Amygdala (tissue), 56 donors: ENCODE results near the gene PCK2.
"Not testable (repeated sequence)": the region's sequence is repeated elsewhere in the genome, so short reads cannot be mapped to it uniquely, and the experiment has no call there.

Source experiments
- DNase-seq, 56 donors: peaks; one replicate each; lab custom pipeline; 2025; lab: John Stamatoyannopoulos, UW

PCK2 gene

GRCh38 chr14:24092505-24093206, 1.5 kb upstream of the PCK2 start:
- DNase-seq, result no peak

DNA sequence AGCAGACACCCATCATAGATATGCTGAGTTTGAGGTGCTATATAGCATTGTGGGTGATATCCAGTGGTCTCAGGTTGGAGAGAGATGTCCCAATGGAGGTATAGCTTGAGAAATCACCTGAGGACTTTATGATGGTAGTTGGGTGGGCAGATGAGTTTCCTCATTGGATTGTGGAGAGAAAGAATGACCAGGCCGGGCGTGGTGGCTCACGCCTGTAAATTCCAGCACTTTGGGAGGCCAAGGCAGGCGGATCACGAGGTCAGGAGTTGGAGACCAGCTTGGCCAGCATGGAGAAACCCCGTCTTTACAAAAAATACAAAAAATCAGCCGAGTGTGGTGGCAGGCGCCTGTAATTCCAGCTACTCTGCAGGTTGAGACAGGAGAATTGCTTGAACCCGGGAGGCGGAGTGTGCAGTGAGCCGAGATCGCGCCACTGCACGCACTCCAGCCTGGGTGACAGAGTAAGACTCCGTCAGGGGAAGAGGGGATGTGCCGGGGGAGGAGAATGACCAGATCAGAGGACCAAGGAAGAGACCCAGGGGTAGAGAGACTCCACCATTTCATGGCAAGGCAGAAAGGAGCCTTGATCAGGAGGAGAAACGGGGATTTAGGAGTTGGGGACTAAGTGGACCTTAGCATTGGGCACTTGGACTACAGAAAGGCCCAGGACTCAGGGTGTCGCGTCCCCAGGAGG, 757 bp upstream of the PCK2 start:
- no peak for DNase-seq

DNA sequence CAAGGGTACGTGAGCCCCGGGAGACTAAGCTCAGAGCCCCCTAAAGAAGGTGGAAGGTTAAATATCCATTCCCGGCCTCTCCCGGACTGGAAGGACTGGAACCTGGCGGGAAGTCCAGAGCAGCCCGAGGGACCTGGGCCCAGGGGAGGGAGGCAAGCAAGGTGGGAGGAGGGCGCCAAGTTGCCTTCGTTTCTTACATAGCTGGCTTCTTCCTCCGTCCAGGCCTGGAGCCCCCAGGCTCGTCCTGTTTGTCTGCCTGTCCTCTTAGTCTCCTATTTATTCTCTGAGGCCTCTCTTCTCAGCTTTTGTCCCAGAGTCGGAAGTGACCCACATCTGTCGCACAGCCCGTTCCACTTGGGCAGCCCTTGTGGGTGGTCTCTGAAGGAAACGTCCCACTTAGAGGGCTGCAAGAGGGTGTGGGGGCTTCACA, 745 bp downstream of the PCK2 start:
- no peak for DNase-seq

DNA sequence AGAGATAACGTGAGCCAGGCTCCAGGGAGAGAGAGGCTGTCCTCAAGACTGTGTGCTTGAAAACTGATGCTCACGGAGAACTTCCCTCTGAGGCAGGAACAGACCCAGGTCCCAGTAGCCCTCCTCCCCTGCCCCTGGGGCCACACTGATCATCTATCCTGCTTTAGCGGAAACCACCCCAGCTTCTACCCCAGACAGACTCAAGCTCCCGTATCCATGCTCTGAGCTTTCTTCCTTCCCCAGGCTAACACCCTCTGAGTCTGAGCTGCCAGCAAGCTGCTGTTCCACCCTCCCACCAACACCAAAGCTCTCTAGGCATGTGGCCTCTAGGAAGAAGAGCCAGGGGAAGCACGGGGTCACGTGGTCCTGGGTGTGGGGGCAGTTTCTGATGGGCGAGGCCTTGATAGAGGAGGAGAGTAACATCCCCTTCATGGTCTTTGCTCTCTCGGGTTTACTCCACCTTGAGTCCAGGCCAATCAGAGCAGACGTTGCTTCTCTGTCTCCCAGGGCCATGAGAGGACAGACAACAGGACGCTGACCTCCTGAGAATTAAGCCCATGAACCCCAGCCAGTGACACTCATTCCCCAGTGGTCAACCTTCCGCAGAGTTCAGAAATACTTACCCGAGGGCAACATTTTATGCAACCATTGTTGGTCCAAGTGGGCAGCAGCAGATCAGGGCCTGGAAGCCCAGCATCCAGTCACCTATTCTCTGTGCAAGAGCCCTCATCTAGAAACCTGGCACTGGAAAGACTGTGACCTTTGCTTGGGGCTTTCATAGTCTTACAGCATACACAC, 1.4 kb downstream of the PCK2 start:
- DNase-seq, result peak in 5 of 56 donors; percentile 11 to 33 (median 15)

- DNase-seq, result no peak
These were observed 2.6 kb downstream of the PCK2 start for GRCh38 chr14:24096545-24097181.

- DNase-seq, result no peak
These were observed 4.3 kb downstream of the PCK2 start for GRCh38 chr14:24098229-24098926.

DNA sequence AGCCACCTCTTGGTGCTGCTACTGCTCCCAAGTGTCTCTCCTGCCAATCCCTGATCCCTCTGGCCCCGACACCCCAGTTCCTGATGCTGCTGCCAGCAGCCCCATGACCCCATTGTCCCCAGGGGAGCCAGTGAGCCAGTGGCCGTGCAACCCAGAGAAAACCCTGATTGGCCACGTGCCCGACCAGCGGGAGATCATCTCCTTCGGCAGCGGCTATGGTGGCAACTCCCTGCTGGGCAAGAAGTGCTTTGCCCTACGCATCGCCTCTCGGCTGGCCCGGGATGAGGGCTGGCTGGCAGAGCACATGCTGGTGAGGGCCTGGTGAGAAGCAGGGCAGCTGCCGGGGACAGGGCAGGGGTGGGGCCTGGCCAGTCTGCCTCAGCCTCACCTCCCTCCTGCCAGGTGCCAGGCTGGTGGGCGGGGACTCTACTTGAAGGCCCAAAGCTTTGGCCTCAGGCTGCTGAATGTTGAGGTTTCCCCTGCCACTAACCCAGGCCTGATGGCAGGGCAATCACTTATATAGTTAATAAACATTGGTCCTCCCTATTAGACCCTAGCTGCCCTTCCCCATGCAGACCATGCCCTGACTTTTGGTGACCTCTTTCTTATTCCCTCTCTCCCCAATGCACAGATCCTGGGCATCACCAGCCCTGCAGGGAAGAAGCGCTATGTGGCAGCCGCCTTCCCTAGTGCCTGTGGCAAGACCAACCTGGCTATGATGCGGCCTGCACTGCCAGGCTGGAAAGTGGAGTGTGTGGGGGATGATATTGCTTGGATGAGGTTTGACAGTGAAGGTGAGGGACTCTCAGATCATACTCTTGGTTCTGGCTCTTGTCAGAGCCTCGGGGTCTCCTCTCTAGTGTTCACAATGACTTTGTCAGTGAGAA, 5.1 kb downstream of the PCK2 start:
- DNase-seq, result peak in 6 of 56 donors; percentile 6 to 54 (median 16)

- no peak for DNase-seq
These were observed 6.3 kb downstream of the PCK2 start for GRCh38 chr14:24100197-24100981.

- no peak for DNase-seq
These were observed 6.9 kb downstream of the PCK2 start for GRCh38 chr14:24100982-24101494.

- no peak for DNase-seq
These were observed 8.4 kb downstream of the PCK2 start for GRCh38 chr14:24102357-24103048.

- DNase-seq, result no peak
These were observed 9.3 kb downstream of the PCK2 start for GRCh38 chr14:24103451-24103850.

GRCh38 chr14:24105609-24106239, 11.6 kb downstream of the PCK2 start:
- not testable (repeated sequence) for DNase-seq

GRCh38 chr14:24106672-24107271, 12.7 kb downstream of the PCK2 start:
- no peak for DNase-seq

DNA sequence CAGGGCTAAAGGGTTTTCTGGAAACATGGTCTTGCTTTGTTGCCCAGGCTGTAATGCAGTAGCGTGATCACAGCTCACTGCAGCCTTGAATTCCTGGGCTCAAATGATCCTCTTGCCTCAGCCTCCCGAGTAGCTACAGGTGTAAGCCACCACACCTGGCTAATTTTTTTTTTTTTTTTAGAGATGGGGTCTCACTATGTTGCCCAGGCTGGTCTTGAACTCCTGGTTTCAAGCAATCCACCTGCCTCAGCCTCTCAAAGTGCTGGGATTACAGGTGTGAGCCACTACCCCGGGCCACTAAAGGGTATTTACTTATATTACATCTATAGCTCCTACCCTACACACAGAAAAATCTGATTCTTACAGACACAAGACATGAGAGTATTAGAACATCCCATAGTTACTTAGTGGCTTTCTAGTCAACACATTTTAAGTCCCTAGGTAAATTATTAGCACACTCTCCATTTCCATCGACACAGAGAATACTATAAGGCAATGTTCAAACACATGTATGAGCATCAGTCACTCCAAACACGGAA, 14.3 kb downstream of the PCK2 start:
- no peak for DNase-seq

DNA sequence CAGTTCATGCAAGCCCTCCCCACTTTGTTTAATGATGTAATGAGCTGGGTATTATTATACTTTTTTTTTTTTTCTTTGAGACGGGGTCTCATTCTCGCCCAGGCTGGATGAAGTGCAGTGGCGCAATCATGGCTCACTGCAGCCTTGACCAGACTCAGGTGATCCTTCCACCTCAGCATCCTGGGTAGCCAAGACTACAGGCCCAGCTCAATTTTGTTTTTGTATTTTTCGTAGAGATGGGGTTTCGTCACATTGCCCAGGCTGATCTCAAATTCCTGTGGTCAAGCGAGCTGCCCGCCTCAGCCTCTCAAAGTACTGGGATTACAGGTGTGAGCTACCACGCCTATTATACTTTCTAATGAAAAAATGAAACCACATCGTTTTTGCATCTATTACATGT, 15.9 kb downstream of the PCK2 start:
- DNase-seq, result no peak

DNA sequence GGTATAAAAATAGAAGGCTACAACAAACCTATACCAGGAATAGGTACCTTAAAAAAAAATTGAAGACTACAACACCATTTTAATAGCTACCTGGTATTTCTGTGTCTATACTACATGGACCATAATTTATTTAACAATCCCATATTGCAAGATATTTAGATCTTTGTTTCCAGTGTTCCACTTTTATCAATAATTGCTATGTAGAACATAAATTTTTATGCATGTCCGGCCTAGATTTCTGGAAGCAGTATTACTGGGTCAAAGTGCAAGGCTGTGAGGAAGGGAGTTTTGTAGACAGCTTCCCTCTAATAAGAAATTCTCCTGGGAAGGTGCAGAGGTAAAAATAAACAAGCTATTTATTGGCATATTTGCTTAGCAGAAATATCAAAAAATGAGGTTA, 16.4 kb downstream of the PCK2 start:
- DNase-seq, result no peak
